Measurements from ENCODE around the gene UCK1. TPM values are rescaled to one million over a fixed set of nuclear protein-coding genes. Genes with fewer than 3 reads are reported as not detected.

UCK1 gene
- total and polyA plus RNA-seq, 2 of the 13 experiments (the other 11 are each of a cell fraction or from before 2014, with no cell fraction given): 11.0 to 24.1 TPM

DNA sequence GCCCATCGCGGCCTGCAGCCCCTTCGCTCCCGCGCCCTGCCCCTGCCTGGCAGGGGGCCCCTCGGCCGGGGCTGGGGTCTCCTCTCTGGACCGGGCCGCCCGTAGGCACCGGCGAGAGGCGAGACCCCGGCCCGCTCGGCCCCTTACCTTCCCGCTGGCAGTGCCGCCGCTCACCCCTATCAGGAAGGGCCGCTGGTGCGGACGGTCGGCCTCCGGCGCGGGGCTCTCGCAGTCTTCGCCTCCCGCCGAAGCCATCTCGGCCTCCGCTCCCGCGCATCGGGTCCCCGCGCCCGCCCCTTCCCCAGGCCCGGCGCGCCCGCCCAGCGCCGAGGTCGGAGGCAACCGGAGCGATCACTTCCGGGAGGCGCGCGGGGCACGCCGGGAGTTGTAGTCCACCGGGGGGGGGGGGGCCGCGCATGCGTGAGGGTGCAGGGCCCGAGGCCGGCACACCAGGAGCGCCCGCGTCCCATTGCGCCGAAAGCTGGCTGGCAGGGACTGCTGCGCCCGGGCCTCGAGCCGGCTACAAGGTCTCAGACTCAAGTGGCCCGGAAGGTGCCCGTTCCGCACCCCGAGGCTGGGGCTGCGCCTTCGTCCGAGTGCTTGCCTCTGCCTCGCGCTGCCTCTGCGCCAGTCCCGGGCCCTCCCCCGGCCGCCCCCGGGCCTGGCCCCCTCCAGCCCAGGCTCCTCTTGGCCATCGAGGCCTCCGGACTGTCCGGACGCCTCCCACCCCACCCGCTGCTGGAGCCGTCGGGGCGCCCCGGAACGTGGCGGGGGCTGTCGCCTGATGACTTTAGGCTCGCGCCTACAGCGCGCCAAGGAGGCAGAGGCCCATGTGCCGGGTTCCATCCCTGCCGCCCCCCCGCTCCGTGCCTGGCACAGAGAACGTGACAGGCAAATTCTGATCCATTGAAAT, at the start of gene UCK1 (continued):
- TF ChIP-seq, protein P1, sequence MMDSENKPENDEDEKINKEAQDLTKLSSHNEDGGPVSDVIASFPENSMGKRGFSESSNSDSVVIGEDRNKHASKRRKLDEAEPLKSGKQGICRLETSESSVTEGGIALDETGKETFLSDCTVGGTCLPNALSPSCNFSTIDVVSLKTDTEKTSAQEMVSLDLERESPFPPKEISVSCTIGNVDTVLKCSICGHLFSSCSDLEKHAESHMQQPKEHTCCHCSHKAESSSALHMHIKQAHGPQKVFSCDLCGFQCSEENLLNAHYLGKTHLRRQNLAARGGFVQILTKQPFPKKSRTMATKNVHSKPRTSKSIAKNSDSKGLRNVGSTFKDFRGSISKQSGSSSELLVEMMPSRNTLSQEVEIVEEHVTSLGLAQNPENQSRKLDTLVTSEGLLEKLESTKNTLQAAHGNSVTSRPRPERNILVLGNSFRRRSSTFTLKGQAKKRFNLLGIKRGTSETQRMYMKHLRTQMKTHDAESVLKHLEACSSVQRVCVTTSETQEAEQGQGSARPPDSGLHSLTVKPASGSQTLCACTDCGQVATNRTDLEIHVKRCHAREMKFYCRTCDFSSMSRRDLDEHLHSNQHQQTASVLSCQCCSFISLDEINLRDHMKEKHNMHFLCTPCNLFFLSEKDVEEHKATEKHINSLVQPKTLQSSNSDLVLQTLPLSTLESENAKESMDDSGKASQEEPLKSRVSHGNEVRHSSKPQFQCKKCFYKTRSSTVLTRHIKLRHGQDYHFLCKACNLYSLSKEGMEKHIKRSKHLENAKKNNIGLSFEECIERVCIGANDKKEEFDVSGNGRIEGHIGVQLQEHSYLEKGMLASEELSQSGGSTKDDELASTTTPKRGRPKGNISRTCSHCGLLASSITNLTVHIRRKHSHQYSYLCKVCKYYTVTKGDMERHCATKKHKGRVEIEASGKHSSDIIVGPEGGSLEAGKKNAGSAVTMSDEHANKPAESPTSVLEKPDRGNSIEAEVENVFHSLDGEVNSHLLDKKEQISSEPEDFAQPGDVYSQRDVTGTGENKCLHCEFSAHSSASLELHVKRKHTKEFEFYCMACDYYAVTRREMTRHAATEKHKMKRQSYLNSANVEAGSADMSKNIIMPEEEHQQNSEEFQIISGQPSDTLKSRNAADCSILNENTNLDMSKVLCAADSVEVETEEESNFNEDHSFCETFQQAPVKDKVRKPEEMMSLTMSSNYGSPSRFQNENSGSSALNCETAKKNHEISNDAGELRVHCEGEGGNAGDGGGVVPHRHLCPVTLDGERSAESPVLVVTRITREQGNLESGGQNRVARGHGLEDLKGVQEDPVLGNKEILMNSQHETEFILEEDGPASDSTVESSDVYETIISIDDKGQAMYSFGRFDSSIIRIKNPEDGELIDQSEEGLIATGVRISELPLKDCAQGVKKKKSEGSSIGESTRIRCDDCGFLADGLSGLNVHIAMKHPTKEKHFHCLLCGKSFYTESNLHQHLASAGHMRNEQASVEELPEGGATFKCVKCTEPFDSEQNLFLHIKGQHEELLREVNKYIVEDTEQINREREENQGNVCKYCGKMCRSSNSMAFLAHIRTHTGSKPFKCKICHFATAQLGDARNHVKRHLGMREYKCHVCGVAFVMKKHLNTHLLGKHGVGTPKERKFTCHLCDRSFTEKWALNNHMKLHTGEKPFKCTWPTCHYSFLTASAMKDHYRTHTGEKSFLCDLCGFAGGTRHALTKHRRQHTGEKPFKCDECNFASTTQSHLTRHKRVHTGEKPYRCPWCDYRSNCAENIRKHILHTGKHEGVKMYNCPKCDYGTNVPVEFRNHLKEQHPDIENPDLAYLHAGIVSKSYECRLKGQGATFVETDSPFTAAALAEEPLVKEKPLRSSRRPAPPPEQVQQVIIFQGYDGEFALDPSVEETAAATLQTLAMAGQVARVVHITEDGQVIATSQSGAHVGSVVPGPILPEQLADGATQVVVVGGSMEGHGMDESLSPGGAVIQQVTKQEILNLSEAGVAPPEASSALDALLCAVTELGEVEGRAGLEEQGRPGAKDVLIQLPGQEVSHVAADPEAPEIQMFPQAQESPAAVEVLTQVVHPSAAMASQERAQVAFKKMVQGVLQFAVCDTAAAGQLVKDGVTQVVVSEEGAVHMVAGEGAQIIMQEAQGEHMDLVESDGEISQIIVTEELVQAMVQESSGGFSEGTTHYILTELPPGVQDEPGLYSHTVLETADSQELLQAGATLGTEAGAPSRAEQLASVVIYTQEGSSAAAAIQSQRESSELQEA (CRISPR knock-in tag; IDR thresholded peaks at IDR 0.05; ENCODE audit: not compliant biosample characterization): no peak
- TF ChIP-seq ZNF530 (CRISPR knock-in tag; IDR thresholded peaks at IDR 0.05; ENCODE audit: low read depth) (no peak), CBX2 (IDR thresholded peaks at IDR 0.05; ENCODE audit: low read depth, low read length) (no peak), CBX2 (CRISPR knock-in tag; IDR thresholded peaks at IDR 0.05; ENCODE audit: low read depth) (no peak), ZBTB1 (CRISPR knock-in tag; IDR thresholded peaks at IDR 0.05; ENCODE audit: borderline replicate concordance) (no peak), RARG (CRISPR knock-in tag; IDR thresholded peaks at IDR 0.05; ENCODE audit: low read depth) (no peak), TOE1 (CRISPR knock-in tag; IDR thresholded peaks at IDR 0.05) (no peak), ZNF3 (CRISPR knock-in tag; IDR thresholded peaks at IDR 0.05) (no peak), MED8 (CRISPR knock-in tag; IDR thresholded peaks at IDR 0.05; ENCODE audit: insufficient replicate concordance) (no peak), NCOA2 (CRISPR knock-in tag; IDR thresholded peaks at IDR 0.05) (no peak), ATF1 (CRISPR knock-in tag; IDR thresholded peaks at IDR 0.05) (no peak), ZNF180 (CRISPR knock-in tag; IDR thresholded peaks at IDR 0.05; ENCODE audit: borderline replicate concordance, low read depth) (no peak), SYNCRIP (IDR thresholded peaks at IDR 0.05; ENCODE audit: insufficient read depth, low read depth, low read length) (no peak), ETV5 (CRISPR knock-in tag; IDR thresholded peaks at IDR 0.05; ENCODE audit: borderline replicate concordance) (0 out of 2 replicates have a peak, but pooled peaks have one; percentile 28), SRY (CRISPR knock-in tag; IDR thresholded peaks at IDR 0.05) (no peak), SAFB2 (CRISPR knock-in tag; IDR thresholded peaks at IDR 0.05; ENCODE audit: borderline replicate concordance, low read depth) (no peak), BHLHE40 (IDR thresholded peaks at IDR 0.05; ENCODE audit: low read length) (no peak), THYN1 (CRISPR knock-in tag; IDR thresholded peaks at IDR 0.05; ENCODE audit: borderline replicate concordance, low read depth) (no peak)
- TF ChIP-seq, protein P2, sequence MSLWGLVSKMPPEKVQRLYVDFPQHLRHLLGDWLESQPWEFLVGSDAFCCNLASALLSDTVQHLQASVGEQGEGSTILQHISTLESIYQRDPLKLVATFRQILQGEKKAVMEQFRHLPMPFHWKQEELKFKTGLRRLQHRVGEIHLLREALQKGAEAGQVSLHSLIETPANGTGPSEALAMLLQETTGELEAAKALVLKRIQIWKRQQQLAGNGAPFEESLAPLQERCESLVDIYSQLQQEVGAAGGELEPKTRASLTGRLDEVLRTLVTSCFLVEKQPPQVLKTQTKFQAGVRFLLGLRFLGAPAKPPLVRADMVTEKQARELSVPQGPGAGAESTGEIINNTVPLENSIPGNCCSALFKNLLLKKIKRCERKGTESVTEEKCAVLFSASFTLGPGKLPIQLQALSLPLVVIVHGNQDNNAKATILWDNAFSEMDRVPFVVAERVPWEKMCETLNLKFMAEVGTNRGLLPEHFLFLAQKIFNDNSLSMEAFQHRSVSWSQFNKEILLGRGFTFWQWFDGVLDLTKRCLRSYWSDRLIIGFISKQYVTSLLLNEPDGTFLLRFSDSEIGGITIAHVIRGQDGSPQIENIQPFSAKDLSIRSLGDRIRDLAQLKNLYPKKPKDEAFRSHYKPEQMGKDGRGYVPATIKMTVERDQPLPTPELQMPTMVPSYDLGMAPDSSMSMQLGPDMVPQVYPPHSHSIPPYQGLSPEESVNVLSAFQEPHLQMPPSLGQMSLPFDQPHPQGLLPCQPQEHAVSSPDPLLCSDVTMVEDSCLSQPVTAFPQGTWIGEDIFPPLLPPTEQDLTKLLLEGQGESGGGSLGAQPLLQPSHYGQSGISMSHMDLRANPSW (CRISPR knock-in tag; IDR thresholded peaks at IDR 0.05; ENCODE audit: borderline replicate concordance): no peak

Measured in HepG2 (cell line).